ENCODE results near the gene ARHGAP6. TPM values are rescaled to one million over a fixed set of nuclear protein-coding genes. Genes with fewer than 3 reads are reported as not detected.

ARHGAP6 gene
- total RNA-seq, 4 donors from 2014 or later = 49.2 to 63.8 (median 51.5) TPM

DNA sequence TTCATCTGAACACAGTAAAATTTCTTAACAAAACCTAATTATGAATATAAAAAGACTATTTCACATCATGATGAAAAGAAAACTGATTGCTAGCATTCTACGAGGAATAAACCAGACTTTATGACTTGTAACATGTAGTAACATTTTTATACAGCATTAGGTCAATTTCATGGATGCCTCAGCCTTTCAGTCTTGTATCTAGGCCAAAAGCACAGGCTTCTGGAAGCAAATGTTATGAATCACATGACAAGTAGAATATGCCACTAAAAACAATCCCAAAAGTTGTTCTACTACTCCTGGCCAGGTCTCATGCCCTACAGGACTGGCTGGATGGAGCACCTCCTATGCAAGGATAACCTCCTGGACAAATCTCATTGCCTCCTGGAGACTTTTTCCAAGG is 101.2 kb downstream of the ARHGAP6 start:
- H3K4me3 ChIP-seq (replicated peaks in 1 of 3) = no peak overlapping the region
- H3K27me3 ChIP-seq = no peaks in the 10 kb centered on the region
- 75 to 78% methylated on average over 1 of the region's 1 CpG for WGBS, 2 donors

GRCh38 chrX:11562570-11562969 is 103.2 kb downstream of the ARHGAP6 start:
- intact Hi-C loops (cut with DNase I) = no loop called here
- no peaks in the 10 kb centered on the region for H3K9me3 ChIP-seq
- H3K4me1 ChIP-seq = no peaks in the 10 kb centered on the region
- H3K36me3 ChIP-seq = no peaks in the 10 kb centered on the region
- no peak overlapping the region for H3K27ac ChIP-seq
- DNase-seq = no peak
- H3K4me3 ChIP-seq (replicated peaks in 1 of 3) = no peak overlapping the region
- H3K27me3 ChIP-seq = no peaks in the 10 kb centered on the region
- 92 to 97% methylated on average over 2 of the region's 2 CpGs for WGBS, 2 donors
- no peak for TF ChIP-seq CTCF (IDR thresholded peaks at IDR 0.05)
- no peak for TF ChIP-seq POLR2A (IDR thresholded peaks at IDR 0.05)

More for the DNA sequence above, 101.2 kb downstream of the ARHGAP6 start:
- H3K9me3 ChIP-seq = no peaks in the 10 kb centered on the region
- DNase-seq = no peak
- H3K4me1 ChIP-seq = no peaks in the 10 kb centered on the region
- TF ChIP-seq POLR2A (IDR thresholded peaks at IDR 0.05) = no peak
- TF ChIP-seq CTCF (IDR thresholded peaks at IDR 0.05) = no peak
- H3K36me3 ChIP-seq = no peaks in the 10 kb centered on the region
- intact Hi-C loops (cut with DNase I) = no loop called here
- H3K27ac ChIP-seq = no peak overlapping the region

- peak in 2 of 6 experiments; percentile 12 to 22 for TF ChIP-seq CTCF (IDR thresholded peaks at IDR 0.05)
- TF ChIP-seq POLR2A (IDR thresholded peaks at IDR 0.05) = no peak
- peak; percentile 1 to 2 for DNase-seq
- no peaks in the 10 kb centered on the region for H3K27me3 ChIP-seq
- WGBS, 2 donors = 96 to 98% methylated on average over 4 of the region's 4 CpGs
- no peaks in the 10 kb centered on the region for H3K4me1 ChIP-seq
- no peaks in the 10 kb centered on the region for H3K9me3 ChIP-seq
- no peak overlapping the region for H3K4me3 ChIP-seq (replicated peaks in 1 of 3)
- intact Hi-C loops (cut with DNase I) = no loop called here
- no peaks in the 10 kb centered on the region for H3K36me3 ChIP-seq
- H3K27ac ChIP-seq = no peak overlapping the region
These were observed 106.7 kb downstream of the ARHGAP6 start for GRCh38 chrX:11558972-11559371.

DNA sequence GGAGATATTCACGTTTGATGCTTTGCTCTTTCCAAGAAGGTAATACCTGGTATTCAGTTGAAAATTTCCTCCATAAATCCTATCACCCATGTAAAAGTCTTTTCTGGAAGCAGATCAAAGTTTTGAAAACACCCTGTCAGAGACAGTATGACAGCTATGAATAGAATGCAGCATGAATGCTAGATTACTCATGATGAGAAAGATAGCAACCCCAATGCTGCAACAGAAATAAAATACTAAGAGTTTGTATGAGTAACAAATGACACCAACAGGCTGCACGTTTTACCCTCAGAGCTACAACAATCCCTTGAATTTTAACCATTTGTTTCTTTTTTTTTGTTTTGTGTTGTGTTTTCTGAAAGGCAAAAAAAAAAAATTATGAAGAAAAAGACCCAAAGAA is 108.6 kb downstream of the ARHGAP6 start:
- TF ChIP-seq POLR2A (IDR thresholded peaks at IDR 0.05) (no peak), CTCF (IDR thresholded peaks at IDR 0.05) (no peak)
- Histone ChIP-seq H3K4me1 (no peaks in the 10 kb centered on the region), H3K4me3 (replicated peaks in 1 of 3) (no peak overlapping the region), H3K9me3 (no peaks in the 10 kb centered on the region), H3K27me3 (no peaks in the 10 kb centered on the region), H3K36me3 (no peaks in the 10 kb centered on the region), H3K27ac (no peak overlapping the region)
- DNase-seq = no peak
- intact Hi-C loops (cut with DNase I) = no loop called here
- WGBS, 2 donors = 39 to 63% methylated on average over 2 of the region's 2 CpGs

DNA sequence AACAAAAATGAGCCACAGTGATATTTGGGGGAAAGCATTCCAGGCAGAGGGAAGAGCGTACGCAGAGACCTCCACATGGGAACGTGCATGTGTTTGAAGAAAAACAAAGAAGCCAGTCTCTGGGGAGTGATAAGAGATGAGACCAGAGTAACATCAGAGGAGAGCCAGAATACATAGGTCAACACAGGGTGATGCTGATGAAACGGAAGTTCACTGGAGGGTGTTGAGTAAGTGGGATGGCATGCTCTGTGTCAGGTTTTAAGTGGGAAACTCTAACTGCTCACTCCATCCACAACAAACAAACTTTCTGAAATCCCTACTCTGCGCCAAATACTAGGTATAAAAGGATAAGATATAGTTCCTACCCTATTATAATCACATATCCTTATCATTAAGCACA is 110.0 kb downstream of the ARHGAP6 start:
- H3K4me1 ChIP-seq = no peaks in the 10 kb centered on the region
- TF ChIP-seq POLR2A (IDR thresholded peaks at IDR 0.05) = no peak
- no peak for TF ChIP-seq CTCF (IDR thresholded peaks at IDR 0.05)
- WGBS, 2 donors = 84 to 86% methylated on average over 5 of the region's 5 CpGs
- H3K36me3 ChIP-seq = no peaks in the 10 kb centered on the region
- H3K4me3 ChIP-seq (replicated peaks in 1 of 3) = no peak overlapping the region
- H3K27me3 ChIP-seq = no peaks in the 10 kb centered on the region
- no peak for DNase-seq
- no peaks in the 10 kb centered on the region for H3K9me3 ChIP-seq
- intact Hi-C loops (cut with DNase I) = no loop called here
- H3K27ac ChIP-seq = no peak overlapping the region

Data from thyroid gland (tissue), 4 donors.